PC-3 (cell line): ENCODE data around the gene MUSTN1.

Source experiments
- EZH2phosphoT487 ChIP-seq: fragments of 300-600 bp; sonication (generic); IDR thresholded peaks from 2 replicates; pipeline ENCODE4 v1.6.1; 2018; ENCODE audit warnings: mild to moderate bottlenecking, antibody characterized with exemption, low read length, borderline replicate concordance
- TF ChIP-seq, protein P1 (sequence below): fragments of 300-600 bp; sonication (generic); conservative IDR thresholded peaks from 2 replicates; pipeline ENCODE4 v1.5.1; 2017; ENCODE audit warnings: antibody characterized with exemption, low read depth, mild to moderate bottlenecking, low read length

DNA sequence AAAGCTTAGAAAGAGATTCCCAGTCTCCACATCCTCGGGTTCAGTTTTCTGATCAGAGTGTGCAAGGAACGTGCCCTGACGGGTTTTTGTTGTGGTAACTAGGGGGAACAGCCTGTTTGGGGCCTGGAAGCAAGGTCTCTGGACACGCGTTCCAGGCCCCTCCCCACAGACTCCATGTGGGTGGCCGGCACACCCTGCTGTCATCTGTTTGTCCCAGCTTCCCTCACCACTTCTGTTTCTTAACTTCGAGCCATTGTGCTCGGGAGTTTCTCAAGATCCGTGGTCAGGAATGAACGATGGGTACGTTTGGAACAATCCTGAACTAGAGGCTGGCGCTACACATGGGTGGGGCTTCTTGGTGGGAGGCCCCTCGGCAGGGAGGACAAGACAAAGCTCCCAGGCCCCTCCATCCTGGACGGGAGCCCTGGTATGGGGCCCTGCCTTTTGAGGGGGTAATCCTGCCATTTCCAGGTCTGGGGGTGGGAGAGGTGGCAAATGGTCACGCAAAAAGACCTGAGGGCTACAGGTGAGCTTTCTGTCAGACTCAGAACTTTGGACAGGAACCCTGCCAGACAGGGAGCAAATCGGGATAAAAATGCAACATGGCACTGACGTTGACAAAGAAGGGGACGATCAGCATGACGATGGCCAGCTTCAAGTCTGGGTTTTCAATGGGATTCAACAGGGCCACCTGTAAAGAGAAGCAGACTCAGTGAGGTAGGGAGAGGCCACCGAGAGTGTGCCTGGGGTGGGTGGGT, 8.5 kb upstream of the MUSTN1 start:
- TF ChIP-seq, protein P1, sequence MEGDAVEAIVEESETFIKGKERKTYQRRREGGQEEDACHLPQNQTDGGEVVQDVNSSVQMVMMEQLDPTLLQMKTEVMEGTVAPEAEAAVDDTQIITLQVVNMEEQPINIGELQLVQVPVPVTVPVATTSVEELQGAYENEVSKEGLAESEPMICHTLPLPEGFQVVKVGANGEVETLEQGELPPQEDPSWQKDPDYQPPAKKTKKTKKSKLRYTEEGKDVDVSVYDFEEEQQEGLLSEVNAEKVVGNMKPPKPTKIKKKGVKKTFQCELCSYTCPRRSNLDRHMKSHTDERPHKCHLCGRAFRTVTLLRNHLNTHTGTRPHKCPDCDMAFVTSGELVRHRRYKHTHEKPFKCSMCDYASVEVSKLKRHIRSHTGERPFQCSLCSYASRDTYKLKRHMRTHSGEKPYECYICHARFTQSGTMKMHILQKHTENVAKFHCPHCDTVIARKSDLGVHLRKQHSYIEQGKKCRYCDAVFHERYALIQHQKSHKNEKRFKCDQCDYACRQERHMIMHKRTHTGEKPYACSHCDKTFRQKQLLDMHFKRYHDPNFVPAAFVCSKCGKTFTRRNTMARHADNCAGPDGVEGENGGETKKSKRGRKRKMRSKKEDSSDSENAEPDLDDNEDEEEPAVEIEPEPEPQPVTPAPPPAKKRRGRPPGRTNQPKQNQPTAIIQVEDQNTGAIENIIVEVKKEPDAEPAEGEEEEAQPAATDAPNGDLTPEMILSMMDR, result no peak
- no peak for TF ChIP-seq EZH2phosphoT487
